Activated CD8-positive, alpha-beta memory T cell treated with anti-CD3 and anti-CD28 coated beads, Interleukin-2, amount 10 ng/mL, durations not matched to agents 7 days and 5 days (primary cell): Measurements from ENCODE around the gene RIOK3. TPM values are rescaled to one million over a fixed set of nuclear protein-coding genes. Genes with fewer than 3 reads are reported as not detected.
"Not testable (repeated sequence)": the region's sequence is repeated elsewhere in the genome, so short reads cannot be mapped to it uniquely, and the experiment has no call there.

Experiments
- ATAC-seq: fragments of 150-1000 bp; cut with Tn5 transposase; one replicate; pipeline ENCODE4 v1.10.0; 2021; ENCODE audit warnings: moderate library complexity
- CTCF ChIA-PET: fragments of 350-600 bp; sonication (Branson Sonifier 250); formaldehyde crosslinking; loops from one replicate; lab custom pipeline; 2021; ENCODE audit warnings: antibody characterized with exemption; lab: Charles Lee
- DNase-seq: peaks from one replicate; pipeline ENCODE4 v3.0.0-alpha.2; 2020
- H3K27ac Mint-ChIP-seq: one replicate; pipeline ENCODE4 v1.8.0; 2021; ENCODE audit warnings: mild to moderate bottlenecking, mixed read lengths
- H3K27me3 Mint-ChIP-seq: one replicate; pipeline ENCODE4 v1.8.0; 2021; ENCODE audit warnings: mixed read lengths
- H3K36me3 Mint-ChIP-seq: one replicate; pipeline ENCODE4 v1.8.0; 2021; ENCODE audit warnings: mild to moderate bottlenecking, mixed read lengths
- H3K4me1 Mint-ChIP-seq: one replicate; pipeline ENCODE4 v1.8.0; 2021; ENCODE audit warnings: mixed read lengths
- H3K4me3 Mint-ChIP-seq: one replicate; pipeline ENCODE4 v1.8.0; 2021; ENCODE audit warnings: mild to moderate bottlenecking, moderate library complexity, mixed read lengths
- H3K9me3 Mint-ChIP-seq: one replicate; pipeline ENCODE4 v1.8.0; 2022; ENCODE audit warnings: low read depth, mixed read lengths
- total RNA-seq, 2 experiments: library from RNA; stranded (reverse); gene quantifications; one replicate each; pipeline ENCODE4 v1.2.3, GENCODE V29; 2021

Gene RIOK3
- total RNA-seq, 2 experiments from 2014 or later: 47.9 to 63.4 TPM

GRCh38 chr18:23506393-23506792 is 53.3 kb downstream of the RIOK3 start:
- Mint-ChIP-seq H3K36me3 (peaks cover 40% of the 10 kb centered on the region), H3K4me1 (peaks cover 42% of the 10 kb centered on the region), H3K4me3 (peak overlapping the region; percentile 11)

GRCh38 chr18:23510923-23511322 is 57.8 kb downstream of the RIOK3 start:
- peaks cover 39% of the 10 kb centered on the region for H3K4me1 Mint-ChIP-seq
- not testable (repeated sequence) for H3K27ac Mint-ChIP-seq, H3K9me3 Mint-ChIP-seq, H3K27me3 Mint-ChIP-seq, H3K4me3 Mint-ChIP-seq, DNase-seq, ATAC-seq
- CTCF ChIA-PET: interaction anchor here (1.4 to 2.5 kb wide), 2 partner anchors 12 kb away, joined by 4 to 6 read pairs; no protein-coding TSS in a partner anchor
- H3K36me3 Mint-ChIP-seq: peaks cover 41% of the 10 kb centered on the region

More at GRCh38 chr18:23506393-23506792, 53.3 kb downstream of the RIOK3 start:
- Mint-ChIP-seq H3K27me3 (no peaks in the 10 kb centered on the region), H3K9me3 (no peaks in the 10 kb centered on the region), H3K27ac (no peak overlapping the region)
- ATAC-seq: no peak
- CTCF ChIA-PET: interaction anchor here (6.2 kb wide), 1 partner anchor 9 kb away, joined by 33 read pairs; no protein-coding TSS in a partner anchor
- DNase-seq: no peak

GRCh38 chr18:23512216-23512615 is 59.1 kb downstream of the RIOK3 start:
- Mint-ChIP-seq H3K36me3 (peaks cover 37% of the 10 kb centered on the region), H3K4me1 (peaks cover 34% of the 10 kb centered on the region), H3K27ac (peak overlapping the region; percentile 62)
- ATAC-seq, H3K27me3 Mint-ChIP-seq, H3K9me3 Mint-ChIP-seq, DNase-seq, H3K4me3 Mint-ChIP-seq: not testable (repeated sequence)
- CTCF ChIA-PET: interaction anchor here (0.9 to 2.5 kb wide), 4 partner anchors 11 to 75 kb away, joined by 3 to 6 read pairs (median 5); no protein-coding TSS in a partner anchor

GRCh38 chr18:23512641-23513040 is 59.6 kb downstream of the RIOK3 start:
- no peak overlapping the region for H3K4me3 Mint-ChIP-seq

GRCh38 chr18:23515911-23516546 is 62.9 kb downstream of the RIOK3 start:
- Mint-ChIP-seq H3K4me1 (peaks cover 21% of the 10 kb centered on the region), H3K36me3 (peaks cover 30% of the 10 kb centered on the region), H3K27ac (peak overlapping the region; percentile 52), H3K4me3 (no peak overlapping the region), H3K9me3 (no peaks in the 10 kb centered on the region), H3K27me3 (no peaks in the 10 kb centered on the region)
- DNase-seq: peak; percentile 86
- CTCF ChIA-PET: interaction anchor here (0.6 to 5.9 kb wide), 34 partner anchors 9 to 581 kb away, joined by 3 to 86 read pairs (median 5); partner anchors contain the start of genes NPC1, RIOK3 and RMC1
- peak; percentile 96 for ATAC-seq

More at GRCh38 chr18:23512641-23513040, 59.6 kb downstream of the RIOK3 start:
- Mint-ChIP-seq H3K36me3 (peaks cover 34% of the 10 kb centered on the region), H3K9me3 (no peaks in the 10 kb centered on the region), H3K27me3 (no peaks in the 10 kb centered on the region), H3K4me1 (peaks cover 29% of the 10 kb centered on the region), H3K27ac (peak overlapping the region; percentile 62)
- DNase-seq (no peak), ATAC-seq (peak; percentile 34)
- CTCF ChIA-PET: interaction anchor here (0.9 to 2.5 kb wide), 5 partner anchors 10 to 75 kb away, joined by 3 to 6 read pairs (median 5); no protein-coding TSS in a partner anchor

GRCh38 chr18:23519734-23520133 is 66.6 kb downstream of the RIOK3 start:
- CTCF ChIA-PET: interaction anchor here (0.6 to 5.9 kb wide), 3 partner anchors 21 to 472 kb away, joined by 3 to 86 read pairs (median 4); partner anchors contain the start of gene NPC1
- H3K4me3 Mint-ChIP-seq: no peak overlapping the region
- no peak for DNase-seq
- H3K4me1 Mint-ChIP-seq: peaks cover 13% of the 10 kb centered on the region
- no peak for ATAC-seq
- no peak overlapping the region for H3K27ac Mint-ChIP-seq
- peaks cover 49% of the 10 kb centered on the region for H3K36me3 Mint-ChIP-seq
- no peaks in the 10 kb centered on the region for H3K9me3 Mint-ChIP-seq
- H3K27me3 Mint-ChIP-seq: no peaks in the 10 kb centered on the region

GRCh38 chr18:23521271-23521670 is 68.2 kb downstream of the RIOK3 start:
- Mint-ChIP-seq H3K9me3 (no peaks in the 10 kb centered on the region), H3K4me1 (peaks cover 9% of the 10 kb centered on the region), H3K36me3 (peaks cover 50% of the 10 kb centered on the region), H3K27ac (no peak overlapping the region), H3K4me3 (no peak overlapping the region), H3K27me3 (no peaks in the 10 kb centered on the region)
- no peak for DNase-seq
- no peak for ATAC-seq
- CTCF ChIA-PET: interaction anchor here (0.6 kb wide), 1 partner anchor 191 kb away, joined by 3 read pairs; no protein-coding TSS in a partner anchor

GRCh38 chr18:23521907-23522306 is 68.8 kb downstream of the RIOK3 start:
- CTCF ChIA-PET: interaction anchor here (2.7 kb wide), 1 partner anchor 10 kb away, joined by 6 read pairs; no protein-coding TSS in a partner anchor
- Mint-ChIP-seq H3K4me1 (peaks cover 9% of the 10 kb centered on the region), H3K27me3 (no peaks in the 10 kb centered on the region), H3K9me3 (no peaks in the 10 kb centered on the region), H3K27ac (no peak overlapping the region), H3K4me3 (no peak overlapping the region), H3K36me3 (peaks cover 56% of the 10 kb centered on the region)
- DNase-seq: no peak
- no peak for ATAC-seq

- Mint-ChIP-seq H3K4me3 (no peak overlapping the region), H3K36me3 (peaks cover 59% of the 10 kb centered on the region), H3K27me3 (no peaks in the 10 kb centered on the region), H3K27ac (no peak overlapping the region), H3K4me1 (peaks cover 9% of the 10 kb centered on the region), H3K9me3 (no peaks in the 10 kb centered on the region)
- no peak for DNase-seq
- ATAC-seq: no peak
- CTCF ChIA-PET: interaction anchor here (1.4 to 2.7 kb wide), 2 partner anchors 12 to 25 kb away, joined by 5 to 6 read pairs; no protein-coding TSS in a partner anchor
These were observed 70.5 kb downstream of the RIOK3 start for GRCh38 chr18:23523429-23524212.

- CTCF ChIA-PET: interaction anchor here (1.4 to 2.7 kb wide), 2 partner anchors 12 to 26 kb away, joined by 5 to 6 read pairs; no protein-coding TSS in a partner anchor
- H3K36me3 Mint-ChIP-seq: peaks cover 63% of the 10 kb centered on the region
- no peaks in the 10 kb centered on the region for H3K27me3 Mint-ChIP-seq
- no peaks in the 10 kb centered on the region for H3K9me3 Mint-ChIP-seq
- no peak overlapping the region for H3K27ac Mint-ChIP-seq
- ATAC-seq (no peak), DNase-seq (no peak)
- no peak overlapping the region for H3K4me3 Mint-ChIP-seq
- H3K4me1 Mint-ChIP-seq: peaks cover 10% of the 10 kb centered on the region
These were observed 71.2 kb downstream of the RIOK3 start for GRCh38 chr18:23524213-23524707.

GRCh38 chr18:23526501-23527063 is 73.5 kb downstream of the RIOK3 start:
- H3K27ac Mint-ChIP-seq: no peak overlapping the region
- ATAC-seq (no peak), DNase-seq (no peak)
- no peaks in the 10 kb centered on the region for H3K9me3 Mint-ChIP-seq
- no peaks in the 10 kb centered on the region for H3K27me3 Mint-ChIP-seq
- H3K36me3 Mint-ChIP-seq: peaks cover 54% of the 10 kb centered on the region
- peaks cover 14% of the 10 kb centered on the region for H3K4me1 Mint-ChIP-seq
- H3K4me3 Mint-ChIP-seq: no peak overlapping the region
- CTCF ChIA-PET: interaction anchor here (0.9 to 3.2 kb wide), 2 partner anchors 11 to 28 kb away, joined by 3 to 13 read pairs; no protein-coding TSS in a partner anchor

GRCh38 chr18:23528580-23529472 is 75.7 kb downstream of the RIOK3 start:
- Mint-ChIP-seq H3K4me1 (peaks cover 7% of the 10 kb centered on the region), H3K9me3 (no peaks in the 10 kb centered on the region), H3K27me3 (no peaks in the 10 kb centered on the region), H3K27ac (no peak overlapping the region), H3K36me3 (peaks cover 51% of the 10 kb centered on the region), H3K4me3 (no peak overlapping the region)
- DNase-seq (no peak), ATAC-seq (no peak)
- CTCF ChIA-PET: interaction anchor here (1.0 to 3.2 kb wide), 2 partner anchors 13 to 30 kb away, joined by 3 to 13 read pairs; no protein-coding TSS in a partner anchor
